ENCODE data around the gene DDX1.

Gene DDX1

DNA sequence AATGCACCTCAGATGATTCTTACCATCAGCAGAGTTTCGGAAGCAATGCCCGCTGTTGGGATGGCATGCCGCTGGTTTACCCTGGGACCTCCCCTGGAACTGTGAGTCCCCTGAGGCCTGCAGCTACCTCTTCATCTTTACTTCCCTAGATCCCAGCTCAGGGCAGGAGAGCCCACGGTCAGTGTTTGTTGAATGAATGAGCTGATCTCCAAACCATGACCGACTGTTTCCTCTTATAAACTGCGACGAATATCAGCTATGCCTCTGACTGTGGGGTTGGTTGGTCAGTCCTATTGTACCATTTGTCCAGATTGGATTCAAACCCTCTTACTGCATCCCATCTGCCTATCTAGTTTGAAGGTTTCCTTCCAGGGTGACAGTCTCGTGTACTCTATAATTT, 64.4 kb downstream of the DDX1 start:
- Histone ChIP-seq H3K27me3 (ENCODE audit: insufficient read depth, low read length) (no peaks in the 10 kb centered on the region), H3K4me3 (ENCODE audit: low read length) (no peak overlapping the region), H3K4me1 (ENCODE audit: insufficient read depth, low read length) (no peaks in the 10 kb centered on the region; the same call in 1 of the 2 replicates), H3K27ac (ENCODE audit: low read length) (no peak overlapping the region), H3K36me3 (ENCODE audit: insufficient read depth, low read depth, low read length) (no peaks in the 10 kb centered on the region), H3K9ac (ENCODE audit: low read depth, low read length) (no peak overlapping the region), H3K9me3 (ENCODE audit: insufficient read depth, low read depth, low read length) (no peaks in the 10 kb centered on the region)

- Histone ChIP-seq H3K27me3 (ENCODE audit: insufficient read depth, low read length) (no peaks in the 10 kb centered on the region), H3K4me1 (ENCODE audit: insufficient read depth, low read length) (no peaks in the 10 kb centered on the region), H3K9me3 (ENCODE audit: insufficient read depth, low read depth, low read length) (no peaks in the 10 kb centered on the region), H3K27ac (ENCODE audit: low read length) (no peak overlapping the region), H3K4me3 (ENCODE audit: low read length) (no peak overlapping the region), H3K9ac (ENCODE audit: low read depth, low read length) (no peak overlapping the region), H3K36me3 (ENCODE audit: insufficient read depth, low read depth, low read length) (no peaks in the 10 kb centered on the region)
Measured at GRCh38 chr2:15657759-15658158, 66.1 kb downstream of the DDX1 start.

DNA sequence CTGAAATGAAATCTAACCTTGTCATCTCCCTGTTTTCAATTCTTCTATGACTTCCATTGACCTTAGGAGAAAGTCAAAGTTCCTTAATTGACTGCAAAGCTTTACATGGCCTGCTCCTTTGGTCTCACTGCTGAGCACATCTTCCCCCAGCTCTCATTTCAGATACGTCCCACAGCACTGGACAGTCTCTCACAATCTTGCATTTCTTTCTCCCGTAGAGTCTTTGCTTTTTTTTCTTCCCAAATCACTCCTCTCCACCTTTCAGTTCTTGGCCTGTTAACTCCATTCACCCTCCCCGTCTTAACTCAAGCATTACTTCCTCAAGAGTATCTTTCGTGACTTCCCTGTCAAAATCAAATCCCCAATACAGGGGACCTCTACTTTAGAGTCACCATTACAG, 67.2 kb downstream of the DDX1 start:
- Histone ChIP-seq H3K27ac (ENCODE audit: low read length) (no peak overlapping the region), H3K36me3 (ENCODE audit: insufficient read depth, low read depth, low read length) (no peaks in the 10 kb centered on the region), H3K27me3 (ENCODE audit: insufficient read depth, low read length) (no peaks in the 10 kb centered on the region), H3K9me3 (ENCODE audit: insufficient read depth, low read depth, low read length) (no peaks in the 10 kb centered on the region), H3K4me1 (ENCODE audit: insufficient read depth, low read length) (no peaks in the 10 kb centered on the region), H3K9ac (ENCODE audit: low read depth, low read length) (no peak overlapping the region), H3K4me3 (ENCODE audit: low read length) (no peak overlapping the region)

DNA sequence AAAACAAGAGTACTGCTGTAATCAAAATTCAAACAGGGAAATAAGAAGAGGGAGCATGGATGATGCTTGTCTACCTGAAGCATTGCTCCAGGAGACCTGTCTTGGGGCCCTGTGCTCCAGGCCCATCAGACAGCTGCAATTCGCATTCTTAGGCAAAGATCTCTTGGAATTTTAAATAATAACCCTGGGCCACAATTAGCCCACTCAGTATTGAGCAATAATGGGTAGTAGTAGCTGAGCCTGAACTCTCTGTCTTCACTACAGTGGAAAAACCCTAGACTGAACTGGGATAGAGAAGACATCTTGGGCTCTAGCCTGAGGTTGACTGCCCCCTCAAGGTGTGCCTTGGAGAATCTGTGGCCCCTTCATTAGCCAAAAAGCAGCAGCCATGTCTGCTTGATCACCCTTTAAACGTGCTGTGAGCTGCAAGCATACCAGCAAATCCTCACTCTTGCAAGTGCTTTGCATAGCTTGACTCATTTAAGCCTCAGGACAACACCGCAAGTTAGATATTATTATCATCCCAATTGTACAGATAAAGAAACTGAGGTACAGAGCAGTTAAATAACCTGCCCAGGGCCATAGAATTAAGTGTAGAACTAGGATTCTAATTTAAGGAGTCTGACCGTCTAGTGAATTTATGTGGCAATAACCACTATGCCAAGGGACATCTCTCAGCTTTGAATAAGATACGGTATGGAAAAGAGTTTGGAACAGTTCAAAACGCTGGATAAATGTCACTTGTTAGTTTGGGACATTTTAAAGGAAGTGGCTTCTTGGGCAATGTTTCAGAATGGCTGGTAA, 69.0 kb downstream of the DDX1 start:
- no peak overlapping the region for H3K4me3 ChIP-seq (ENCODE audit: low read length)
- no peaks in the 10 kb centered on the region for H3K36me3 ChIP-seq (ENCODE audit: insufficient read depth, low read depth, low read length)
- H3K4me1 ChIP-seq (ENCODE audit: insufficient read depth, low read length), result no peaks in the 10 kb centered on the region
- no peak overlapping the region for H3K9ac ChIP-seq (ENCODE audit: low read depth, low read length)
- H3K9me3 ChIP-seq (ENCODE audit: insufficient read depth, low read depth, low read length), result no peaks in the 10 kb centered on the region
- H3K27ac ChIP-seq (ENCODE audit: low read length), result no peak overlapping the region
- H3K27me3 ChIP-seq (ENCODE audit: insufficient read depth, low read length), result no peaks in the 10 kb centered on the region

DNA sequence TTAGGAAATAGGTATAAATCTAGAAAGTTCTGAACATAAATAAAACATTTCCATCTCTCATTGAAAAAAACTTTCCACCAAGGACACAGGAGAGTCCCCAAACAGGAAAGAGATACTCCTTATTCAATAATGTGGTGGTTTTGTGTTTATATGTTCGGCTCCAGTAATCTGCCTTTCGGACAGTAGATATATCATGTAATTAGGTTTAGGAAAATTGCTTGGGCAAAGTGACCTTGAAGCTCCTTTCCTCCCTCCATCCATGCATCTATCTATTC, 69.6 kb downstream of the DDX1 start:
- Histone ChIP-seq H3K9ac (ENCODE audit: low read depth, low read length) (no peak overlapping the region), H3K9me3 (ENCODE audit: insufficient read depth, low read depth, low read length) (no peaks in the 10 kb centered on the region), H3K27ac (ENCODE audit: low read length) (no peak overlapping the region), H3K36me3 (ENCODE audit: insufficient read depth, low read depth, low read length) (no peaks in the 10 kb centered on the region), H3K4me1 (ENCODE audit: insufficient read depth, low read length) (no peaks in the 10 kb centered on the region), H3K4me3 (ENCODE audit: low read length) (no peak overlapping the region), H3K27me3 (ENCODE audit: insufficient read depth, low read length) (no peaks in the 10 kb centered on the region)

DNA sequence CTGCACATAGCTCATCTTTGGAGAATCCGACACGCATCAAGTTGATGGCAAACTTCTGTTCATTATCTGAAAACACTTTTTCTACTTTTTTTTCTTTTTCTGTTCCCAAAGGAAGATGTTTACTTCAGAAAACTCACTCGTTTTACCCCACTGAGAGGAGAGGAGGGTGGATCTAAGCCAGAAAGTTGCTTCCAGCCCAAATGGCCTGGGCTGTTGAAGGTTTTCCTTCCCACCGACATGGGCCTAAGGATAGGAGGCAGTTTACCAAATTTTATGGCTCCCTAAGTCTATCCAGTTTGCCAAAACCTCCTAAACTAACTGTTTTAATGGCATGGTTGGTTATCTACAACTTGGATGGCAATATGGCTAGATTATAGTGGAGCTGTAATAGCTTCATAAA, 70.4 kb downstream of the DDX1 start:
- H3K9me3 ChIP-seq (ENCODE audit: insufficient read depth, low read depth, low read length), result no peaks in the 10 kb centered on the region
- H3K27me3 ChIP-seq (ENCODE audit: insufficient read depth, low read length), result no peaks in the 10 kb centered on the region
- H3K27ac ChIP-seq (ENCODE audit: low read length), result no peak overlapping the region
- H3K4me1 ChIP-seq (ENCODE audit: insufficient read depth, low read length), result no peaks in the 10 kb centered on the region
- no peak overlapping the region for H3K4me3 ChIP-seq (ENCODE audit: low read length)
- no peak overlapping the region for H3K9ac ChIP-seq (ENCODE audit: low read depth, low read length)
- no peaks in the 10 kb centered on the region for H3K36me3 ChIP-seq (ENCODE audit: insufficient read depth, low read depth, low read length)

GRCh38 chr2:15662579-15662978, 70.9 kb downstream of the DDX1 start:
- Histone ChIP-seq H3K9ac (ENCODE audit: low read depth, low read length) (no peak overlapping the region), H3K9me3 (ENCODE audit: insufficient read depth, low read depth, low read length) (no peaks in the 10 kb centered on the region), H3K27ac (ENCODE audit: low read length) (no peak overlapping the region), H3K4me1 (ENCODE audit: insufficient read depth, low read length) (no peaks in the 10 kb centered on the region), H3K27me3 (ENCODE audit: insufficient read depth, low read length) (no peaks in the 10 kb centered on the region), H3K4me3 (ENCODE audit: low read length) (no peak overlapping the region), H3K36me3 (ENCODE audit: insufficient read depth, low read depth, low read length) (no peaks in the 10 kb centered on the region)

GRCh38 chr2:15663802-15664201, 72.1 kb downstream of the DDX1 start:
- Histone ChIP-seq H3K27me3 (ENCODE audit: insufficient read depth, low read length) (no peaks in the 10 kb centered on the region), H3K9me3 (ENCODE audit: insufficient read depth, low read depth, low read length) (no peaks in the 10 kb centered on the region)

DNA sequence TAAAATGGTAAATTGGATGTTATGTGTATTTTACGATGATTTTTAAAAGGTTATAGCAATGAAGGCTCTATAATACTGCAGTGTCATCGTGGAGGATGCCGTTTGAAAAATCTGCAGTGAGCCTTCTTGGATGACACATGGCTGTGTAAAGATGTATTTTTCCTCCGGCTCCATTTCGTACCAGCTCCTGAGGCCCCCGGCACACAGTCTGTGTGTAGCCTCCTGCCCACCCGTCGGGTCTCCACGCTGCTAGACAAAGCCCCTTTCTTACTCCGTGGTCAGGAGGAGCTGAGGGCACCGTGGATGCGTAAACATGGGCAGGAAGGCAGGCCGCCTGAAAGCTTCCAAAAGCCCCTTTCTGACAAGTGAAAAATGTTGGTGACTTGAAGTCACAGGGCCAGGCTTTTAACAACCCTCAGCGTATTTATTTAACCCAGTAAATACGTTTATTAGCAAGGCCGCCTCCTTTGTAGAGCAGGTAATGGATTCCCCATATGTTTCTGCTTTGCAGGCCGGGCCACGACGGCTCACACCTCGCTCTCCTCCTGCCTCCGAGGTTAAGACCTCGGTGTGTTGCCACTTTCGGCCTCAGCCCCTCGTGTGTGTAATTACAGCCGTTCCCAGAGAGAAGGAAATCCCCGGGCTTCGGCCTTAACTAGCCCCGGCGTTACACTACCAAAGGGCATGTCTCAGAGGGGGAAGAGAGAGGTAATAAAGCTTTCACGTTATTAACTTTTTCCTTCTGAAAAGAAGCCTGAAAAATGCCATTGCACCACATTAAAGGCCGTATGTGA, 72.8 kb downstream of the DDX1 start:
- Histone ChIP-seq H3K4me3 (ENCODE audit: low read length) (no peak overlapping the region), H3K4me1 (ENCODE audit: insufficient read depth, low read length) (no peaks in the 10 kb centered on the region), H3K27me3 (ENCODE audit: insufficient read depth, low read length) (no peaks in the 10 kb centered on the region), H3K36me3 (ENCODE audit: insufficient read depth, low read depth, low read length) (no peaks in the 10 kb centered on the region), H3K9me3 (ENCODE audit: insufficient read depth, low read depth, low read length) (no peaks in the 10 kb centered on the region), H3K27ac (ENCODE audit: low read length) (no peak overlapping the region), H3K9ac (ENCODE audit: low read depth, low read length) (no peak overlapping the region)

More at GRCh38 chr2:15663802-15664201, 72.1 kb downstream of the DDX1 start:
- no peak overlapping the region for H3K27ac ChIP-seq (ENCODE audit: low read length)
- H3K4me1 ChIP-seq (ENCODE audit: insufficient read depth, low read length), result no peaks in the 10 kb centered on the region
- no peaks in the 10 kb centered on the region for H3K36me3 ChIP-seq (ENCODE audit: insufficient read depth, low read depth, low read length)
- no peak overlapping the region for H3K4me3 ChIP-seq (ENCODE audit: low read length)
- no peak overlapping the region for H3K9ac ChIP-seq (ENCODE audit: low read depth, low read length)

DNA sequence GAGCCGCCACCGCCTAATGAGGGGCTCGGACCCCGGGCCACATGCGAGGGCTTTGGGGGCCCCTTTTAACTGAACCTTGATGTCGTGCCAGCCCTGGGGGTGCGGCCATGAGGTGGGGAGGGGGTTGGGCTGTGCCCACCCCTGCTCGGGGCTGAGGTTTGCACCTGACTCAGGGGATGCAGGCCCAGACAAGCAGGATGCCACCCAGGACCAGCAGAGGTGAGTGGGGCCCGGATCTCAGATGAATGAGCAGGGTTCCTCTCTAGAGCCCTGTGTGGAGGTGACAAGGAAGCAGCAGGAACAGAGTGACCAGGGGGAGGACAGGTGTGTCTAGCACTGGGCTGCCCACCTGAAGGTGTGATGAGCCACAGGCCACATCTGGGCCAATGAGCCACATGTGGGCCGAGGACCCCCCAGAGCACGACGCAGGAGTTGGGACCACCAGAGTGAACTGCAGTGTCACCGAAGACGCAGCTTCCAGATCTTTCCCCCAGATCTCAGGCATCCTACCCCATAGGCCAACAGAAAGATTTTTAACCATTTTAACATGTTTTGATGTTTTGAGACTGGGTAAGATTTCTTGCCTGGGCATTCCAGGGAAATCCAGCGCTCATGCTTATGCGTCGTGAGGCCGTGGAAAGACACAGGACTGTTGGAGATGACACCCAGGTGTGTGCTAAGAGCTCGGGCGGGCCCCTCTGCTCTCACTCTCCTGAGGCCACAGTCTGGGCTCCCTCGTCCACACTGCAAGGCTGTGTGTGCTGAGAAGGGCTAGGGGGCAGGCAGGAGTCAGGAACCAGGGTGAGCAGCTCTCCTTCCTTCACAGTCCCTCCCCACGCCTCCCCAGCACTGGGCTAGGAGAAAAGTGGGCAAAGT, 73.6 kb downstream of the DDX1 start:
- H3K9me3 ChIP-seq (ENCODE audit: insufficient read depth, low read depth, low read length), result no peaks in the 10 kb centered on the region
- no peaks in the 10 kb centered on the region for H3K36me3 ChIP-seq (ENCODE audit: insufficient read depth, low read depth, low read length)
- no peak overlapping the region for H3K27ac ChIP-seq (ENCODE audit: low read length)
- H3K9ac ChIP-seq (ENCODE audit: low read depth, low read length), result no peak overlapping the region
- H3K4me3 ChIP-seq (ENCODE audit: low read length), result no peak overlapping the region
- H3K4me1 ChIP-seq (ENCODE audit: insufficient read depth, low read length), result no peaks in the 10 kb centered on the region
- no peaks in the 10 kb centered on the region for H3K27me3 ChIP-seq (ENCODE audit: insufficient read depth, low read length)

- Histone ChIP-seq H3K27me3 (ENCODE audit: insufficient read depth, low read length) (no peaks in the 10 kb centered on the region), H3K4me3 (ENCODE audit: low read length) (no peak overlapping the region), H3K36me3 (ENCODE audit: insufficient read depth, low read depth, low read length) (no peaks in the 10 kb centered on the region), H3K9ac (ENCODE audit: low read depth, low read length) (no peak overlapping the region), H3K27ac (ENCODE audit: low read length) (no peak overlapping the region), H3K4me1 (ENCODE audit: insufficient read depth, low read length) (no peaks in the 10 kb centered on the region), H3K9me3 (ENCODE audit: insufficient read depth, low read depth, low read length) (no peaks in the 10 kb centered on the region)
Measured at GRCh38 chr2:15665943-15666460, 74.3 kb downstream of the DDX1 start.

All from iPS-20b (cell line).